ENCODE data around the gene GALNT5. TPM values are rescaled to one million over a fixed set of nuclear protein-coding genes. Genes with fewer than 3 reads are reported as not detected.

The GALNT5 gene
- polyA plus RNA-seq, 1 donor (not counting 4 experiments of a cell fraction or from before 2014, with no cell fraction given), result 8.3 TPM

- FAIRE-seq (peak; percentile 83), DNase-seq (ENCODE audit: low read depth, low spot score) (no peak)
- Histone ChIP-seq H3K9ac (ENCODE audit: control insufficient read depth, extremely low read depth, insufficient read depth, low read length) (no peak overlapping the region), H3K36me3 (ENCODE audit: control insufficient read depth in 2 of 2, extremely low read depth in 1 of 2, insufficient read depth in 2 of 2, low read length in 2 of 2) (no peaks in the 10 kb centered on the region), H3K27me3 (ENCODE audit: control insufficient read depth, extremely low read depth, insufficient read depth, low read length) (no peaks in the 10 kb centered on the region), H2AFZ (ENCODE audit: control insufficient read depth, low read length) (peak overlapping the region; percentile 21), H3K79me2 (ENCODE audit: control insufficient read depth, insufficient read depth, low read length) (no peaks in the 10 kb centered on the region), H3K9me3 (ENCODE audit: control insufficient read depth, low read depth, low read length) (no peaks in the 10 kb centered on the region), H3K9me1 (ENCODE audit: control insufficient read depth, extremely low read depth, insufficient read depth, low read length) (no peaks in the 10 kb centered on the region), H3K27ac (ENCODE audit: control insufficient read depth, insufficient read depth, low read length) (peak overlapping the region; percentile 36), H3K4me1 (ENCODE audit: control insufficient read depth, extremely low read depth, insufficient read depth, low read length) (peaks cover 18% of the 10 kb centered on the region), H4K20me1 (ENCODE audit: control insufficient read depth, extremely low read depth, insufficient read depth, low read length) (no peaks in the 10 kb centered on the region), H3K4me3 (ENCODE audit: control insufficient read depth in 2 of 3, extremely low read depth in 1 of 3, insufficient read depth in 2 of 3, low read depth in 1 of 3, low read length in 3 of 3) (no peak overlapping the region), H3K4me2 (ENCODE audit: control insufficient read depth, extremely low read depth, insufficient read depth, low read depth, low read length) (peak overlapping the region; percentile 42)
- TF ChIP-seq CTCF (optimal IDR thresholded peaks at IDR 0.05 in 1 of 3, IDR thresholded peaks at IDR 0.05 in 1 of 3, conservative IDR thresholded peaks at IDR 0.05 in 1 of 3; ENCODE audit: extremely low read depth in 1 of 3, insufficient read depth in 2 of 3, low read length in 3 of 3), result no peak
- no peak for TF ChIP-seq EZH2 (IDR thresholded peaks at IDR 0.05; ENCODE audit: low read length)
- dilution Hi-C loops (cut with MboI; ENCODE audit: extremely low pct_ligation_motif_present, low sequenced_read_pairs), result no loop called here
Measured at GRCh38 chr2:157236404-157236803, 21.1 kb upstream of the GALNT5 start.

- Histone ChIP-seq H3K36me3 (ENCODE audit: control insufficient read depth in 2 of 2, extremely low read depth in 1 of 2, insufficient read depth in 2 of 2, low read length in 2 of 2) (no peaks in the 10 kb centered on the region), H3K9ac (ENCODE audit: control insufficient read depth, extremely low read depth, insufficient read depth, low read length) (no peak overlapping the region), H3K9me3 (ENCODE audit: control insufficient read depth, low read depth, low read length) (no peaks in the 10 kb centered on the region), H4K20me1 (ENCODE audit: control insufficient read depth, extremely low read depth, insufficient read depth, low read length) (no peaks in the 10 kb centered on the region), H2AFZ (ENCODE audit: control insufficient read depth, low read length) (no peak overlapping the region), H3K27ac (ENCODE audit: control insufficient read depth, insufficient read depth, low read length) (no peak overlapping the region), H3K4me1 (ENCODE audit: control insufficient read depth, extremely low read depth, insufficient read depth, low read length) (peaks cover 18% of the 10 kb centered on the region), H3K79me2 (ENCODE audit: control insufficient read depth, insufficient read depth, low read length) (no peaks in the 10 kb centered on the region), H3K4me3 (ENCODE audit: control insufficient read depth in 2 of 3, extremely low read depth in 1 of 3, insufficient read depth in 2 of 3, low read depth in 1 of 3, low read length in 3 of 3) (no peak overlapping the region), H3K9me1 (ENCODE audit: control insufficient read depth, extremely low read depth, insufficient read depth, low read length) (no peaks in the 10 kb centered on the region), H3K27me3 (ENCODE audit: control insufficient read depth, extremely low read depth, insufficient read depth, low read length) (no peaks in the 10 kb centered on the region), H3K4me2 (ENCODE audit: control insufficient read depth, extremely low read depth, insufficient read depth, low read depth, low read length) (no peak overlapping the region)
- dilution Hi-C loops (cut with MboI; ENCODE audit: extremely low pct_ligation_motif_present, low sequenced_read_pairs), result no loop called here
- DNase-seq (ENCODE audit: low read depth, low spot score) (no peak), FAIRE-seq (peak; percentile 13)
- TF ChIP-seq CTCF (optimal IDR thresholded peaks at IDR 0.05 in 1 of 3, IDR thresholded peaks at IDR 0.05 in 1 of 3, conservative IDR thresholded peaks at IDR 0.05 in 1 of 3; ENCODE audit: extremely low read depth in 1 of 3, insufficient read depth in 2 of 3, low read length in 3 of 3) (no peak), EZH2 (IDR thresholded peaks at IDR 0.05; ENCODE audit: low read length) (no peak)
Measured at GRCh38 chr2:157238296-157238695, 19.2 kb upstream of the GALNT5 start.
